Measurements from ENCODE around the gene HCN4.

The HCN4 gene

DNA sequence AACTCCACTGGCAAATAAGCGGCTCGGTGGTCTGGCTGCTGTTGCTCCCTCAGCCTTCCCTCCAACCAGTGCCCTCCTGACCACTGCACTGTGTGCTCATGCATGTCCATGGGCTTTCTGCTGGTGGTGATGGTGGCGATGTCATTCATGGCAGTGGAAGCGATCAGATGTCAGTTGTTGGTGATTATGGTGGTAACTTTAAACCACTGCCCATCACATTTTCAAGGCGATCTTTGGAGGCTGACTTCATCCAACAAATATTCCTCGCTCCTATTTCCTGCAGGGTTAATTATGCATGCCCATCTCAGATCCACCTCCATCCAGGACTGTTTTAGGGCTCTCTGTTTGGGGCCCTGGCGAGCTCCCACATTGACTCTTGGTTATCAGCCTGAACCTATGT, 13.4 kb upstream of the HCN4 start:
- in situ Hi-C loops (cut with HindIII; ENCODE audit: low sequenced_read_pairs): no loop called here

DNA sequence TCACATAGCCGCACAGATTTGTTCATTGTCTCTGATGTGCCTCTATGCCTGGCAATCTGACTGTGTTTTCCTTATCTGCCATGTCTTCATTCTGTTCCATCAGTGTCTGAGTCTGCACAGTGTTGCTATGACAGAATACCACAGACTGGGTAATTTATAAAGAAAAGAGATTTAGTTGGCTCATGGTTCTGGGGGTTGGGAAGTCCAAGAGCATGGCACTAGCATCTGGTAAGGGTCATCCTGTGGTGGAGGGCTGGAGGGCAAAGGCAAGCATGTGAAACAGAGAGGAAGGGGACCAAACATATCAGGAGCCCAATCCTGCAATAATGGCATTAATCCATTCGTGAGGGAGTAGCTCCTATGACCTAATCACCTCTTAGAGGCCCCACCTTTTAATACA, 11.9 kb upstream of the HCN4 start:
- in situ Hi-C loops (cut with HindIII; ENCODE audit: low sequenced_read_pairs): no loop called here

DNA sequence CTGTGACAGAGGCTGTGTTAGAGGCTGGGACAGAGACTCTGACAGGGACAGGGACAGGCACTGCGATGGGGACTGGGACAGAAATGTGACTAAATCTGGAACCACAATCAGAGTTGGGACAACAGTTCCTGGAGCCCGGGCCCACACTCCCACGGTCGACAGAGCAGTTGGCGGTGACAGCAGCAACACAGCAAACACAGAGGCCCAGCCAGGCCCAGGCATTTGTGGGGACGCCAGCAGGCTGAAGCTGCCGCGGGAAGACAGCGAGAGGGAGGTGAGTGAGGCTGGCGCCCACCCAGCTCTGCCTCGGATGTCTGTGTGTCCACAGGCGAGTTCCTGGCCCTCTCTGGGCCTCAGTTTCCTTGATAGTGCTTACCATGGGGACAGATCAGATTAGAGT, 9.3 kb upstream of the HCN4 start:
- in situ Hi-C loops (cut with HindIII; ENCODE audit: low sequenced_read_pairs): no loop called here

DNA sequence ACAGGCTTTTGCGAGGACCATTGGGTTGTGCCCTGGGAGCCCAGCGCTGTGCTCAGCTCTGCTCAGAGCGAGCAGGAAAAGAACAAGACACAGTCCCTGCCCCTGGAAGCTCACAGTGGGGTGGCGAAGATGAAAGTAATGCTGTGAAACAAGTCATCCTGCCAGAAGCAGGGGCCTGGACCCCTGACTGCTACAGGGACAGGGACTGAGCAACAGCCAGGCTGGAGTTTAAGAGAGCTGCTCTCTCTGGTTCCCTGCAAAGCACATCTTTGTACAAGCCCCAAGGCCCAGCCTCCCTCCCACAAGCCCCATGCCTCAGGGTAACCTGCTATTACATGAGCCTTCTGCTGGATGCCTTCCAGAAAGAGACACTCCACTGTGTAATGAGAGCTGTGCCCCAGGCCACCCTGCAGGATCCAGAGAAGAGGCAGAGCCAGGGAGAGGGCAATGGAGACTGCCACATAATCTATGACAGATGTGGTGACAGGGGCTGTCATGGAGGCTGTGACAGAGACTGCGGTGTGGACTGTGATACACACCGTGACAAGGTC, 7.1 kb upstream of the HCN4 start:
- in situ Hi-C loops (cut with HindIII; ENCODE audit: low sequenced_read_pairs): no loop called here

DNA sequence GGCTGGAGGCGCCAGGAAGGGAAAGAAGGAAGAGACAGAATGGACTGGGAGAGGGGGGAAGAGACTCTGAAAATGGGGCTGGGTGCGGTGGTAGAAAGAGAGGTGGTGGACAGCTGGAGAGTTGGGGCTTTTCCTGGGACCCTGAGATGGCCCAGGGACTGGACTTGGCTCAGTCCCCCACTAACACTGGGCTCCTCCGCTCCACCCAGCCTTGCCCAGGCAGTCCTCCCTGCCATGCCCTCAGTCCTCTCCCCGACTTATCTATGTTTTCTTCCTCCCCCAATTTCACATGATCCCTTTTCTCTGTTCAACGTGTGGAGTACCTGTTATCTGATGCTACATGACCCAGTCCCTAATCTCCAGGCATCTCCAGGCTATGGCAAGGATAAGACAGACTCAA, 6.3 kb upstream of the HCN4 start:
- in situ Hi-C loops (cut with HindIII; ENCODE audit: low sequenced_read_pairs): no loop called here

DNA sequence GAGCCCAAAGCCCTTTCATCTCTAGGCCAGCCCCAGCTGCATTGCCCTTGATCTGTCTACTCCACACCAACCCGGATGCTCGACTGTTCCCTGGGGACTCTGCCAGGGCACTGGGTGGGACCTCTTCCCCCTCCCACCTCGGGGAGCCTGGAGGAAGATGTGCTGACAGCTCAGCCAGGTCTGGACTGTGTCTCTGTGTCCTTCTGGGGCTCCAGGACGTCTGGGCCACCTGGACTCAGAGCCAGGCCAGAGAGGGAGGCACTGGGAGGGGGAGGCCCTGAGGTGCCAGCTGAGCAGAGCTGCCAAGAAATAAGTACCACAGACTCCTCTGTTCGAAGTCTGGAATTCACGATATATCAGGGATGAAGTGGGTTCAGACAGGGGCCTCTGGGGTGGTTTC, 5.8 kb upstream of the HCN4 start:
- in situ Hi-C loops (cut with HindIII; ENCODE audit: low sequenced_read_pairs): no loop called here

DNA sequence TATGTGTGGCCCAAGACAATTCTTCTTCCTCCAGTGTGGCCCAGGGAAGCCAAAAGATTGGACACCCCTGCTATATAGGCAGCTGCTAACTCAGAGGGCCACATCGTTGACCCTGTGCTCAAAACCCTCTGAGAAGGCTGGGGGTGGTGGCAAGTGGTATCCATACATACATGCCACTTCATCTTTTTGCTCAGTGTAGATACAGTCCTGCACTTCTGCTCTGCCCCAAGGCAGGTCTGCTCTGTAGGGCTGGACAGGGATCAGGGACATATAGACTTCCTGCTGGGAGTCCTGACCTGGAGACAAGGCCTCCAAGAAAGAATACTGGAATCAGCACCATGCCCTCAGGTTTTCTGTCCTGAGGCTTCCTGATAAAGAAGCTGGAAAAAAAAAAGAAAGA, 4.5 kb upstream of the HCN4 start:
- in situ Hi-C loops (cut with HindIII; ENCODE audit: low sequenced_read_pairs): no loop called here

DNA sequence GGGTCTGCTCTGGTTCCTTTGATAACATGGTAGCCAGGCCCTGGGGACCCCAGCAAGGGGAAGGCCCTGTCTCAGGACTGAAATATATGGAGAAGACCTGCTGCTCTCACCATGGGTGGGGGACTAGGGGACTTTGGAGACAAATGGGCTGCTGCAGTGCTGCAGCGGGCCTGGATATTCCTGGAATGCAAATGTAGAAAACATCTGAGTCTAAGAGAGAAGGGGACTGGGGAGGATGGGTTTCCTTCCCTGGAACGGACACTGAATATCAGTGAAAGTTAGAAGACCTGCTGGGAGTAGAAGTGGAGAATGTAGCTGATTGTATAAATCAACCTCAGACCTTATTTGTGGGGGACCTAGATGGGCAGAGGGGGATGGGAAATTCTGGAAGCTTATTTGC, 3.1 kb upstream of the HCN4 start:
- in situ Hi-C loops (cut with HindIII; ENCODE audit: low sequenced_read_pairs): no loop called here

DNA sequence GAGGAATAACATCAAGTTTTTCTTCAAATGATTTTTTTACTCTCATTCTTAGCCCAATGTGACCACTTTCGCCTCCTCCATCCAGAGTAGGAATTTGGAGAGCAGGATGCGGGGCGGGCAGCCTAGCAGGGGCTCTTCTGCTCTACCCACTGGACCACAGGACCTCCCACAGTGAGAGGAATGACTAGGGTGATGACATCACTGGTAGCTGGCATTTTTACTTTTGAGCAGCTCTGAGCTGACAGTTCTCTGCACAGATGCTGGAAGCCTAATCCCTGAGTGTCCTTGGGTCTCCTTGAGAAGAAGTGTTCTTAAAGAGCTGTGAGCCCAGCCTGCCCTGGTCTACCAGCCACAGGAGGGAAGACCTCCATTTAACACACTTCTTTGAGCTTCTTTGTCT, 1.4 kb upstream of the HCN4 start:
- in situ Hi-C loops (cut with HindIII; ENCODE audit: low sequenced_read_pairs): no loop called here

DNA sequence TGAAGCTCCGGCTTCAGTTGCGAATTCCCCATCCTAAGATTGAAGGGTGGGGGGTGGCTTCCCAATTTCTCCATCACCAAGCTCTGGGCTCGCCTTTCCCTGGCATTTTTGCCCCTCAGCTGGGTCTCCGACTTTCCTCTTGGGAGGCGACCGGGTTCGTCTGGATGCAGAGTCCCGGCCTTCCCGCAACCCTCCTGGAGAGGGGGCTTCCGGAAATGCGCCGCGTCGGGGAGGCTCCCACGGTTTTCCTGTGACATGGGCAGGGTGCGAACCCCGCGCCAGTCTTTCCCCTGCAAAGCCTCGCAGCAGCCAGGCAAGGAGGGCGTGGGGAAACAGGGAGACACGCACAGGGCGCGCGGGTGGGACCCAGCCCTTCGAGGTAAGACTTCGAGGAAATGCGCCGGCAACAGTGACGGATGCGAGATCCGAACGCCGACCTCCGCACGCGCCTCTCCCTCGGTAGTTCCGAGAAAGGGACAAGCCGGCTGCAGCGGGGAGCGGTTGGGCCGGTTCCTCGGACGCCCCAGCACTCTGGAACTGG, 466 bp upstream of the HCN4 start:
- in situ Hi-C loops (cut with HindIII; ENCODE audit: low sequenced_read_pairs): no loop called here

DNA sequence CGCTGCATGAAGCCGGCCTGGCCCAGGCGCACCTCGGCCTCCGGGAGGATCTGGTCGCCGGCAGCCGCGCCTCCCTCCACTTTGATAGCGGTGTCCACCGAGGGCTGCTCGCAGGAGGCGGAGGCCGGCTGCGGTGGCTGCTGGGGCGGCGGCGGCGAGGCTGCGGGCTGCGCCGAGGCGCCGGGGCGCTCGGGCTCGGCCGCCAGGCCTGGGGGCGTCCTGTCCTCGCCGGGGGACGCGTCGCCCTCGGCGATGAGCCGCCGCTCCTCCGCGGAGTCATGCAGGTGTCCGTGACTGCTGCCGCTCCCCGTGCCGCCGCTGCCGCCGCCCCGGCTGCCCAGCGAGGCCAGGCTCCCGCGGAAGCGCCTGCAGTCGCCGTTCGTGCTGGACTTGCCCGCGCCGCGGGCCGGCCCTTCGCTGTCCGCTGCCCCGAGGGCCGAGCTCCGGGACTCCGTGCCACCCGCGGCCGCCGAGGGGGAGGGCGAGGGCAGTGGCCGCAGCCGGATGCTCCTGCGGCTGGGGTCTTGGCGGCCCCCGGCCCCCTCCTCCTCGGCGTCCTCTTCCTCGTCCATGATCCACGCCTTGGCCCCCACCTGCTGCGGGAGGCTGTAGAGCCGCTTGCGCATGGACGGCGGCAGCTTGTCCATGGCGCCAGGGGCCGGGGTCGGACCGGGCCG, 996 bp downstream of the HCN4 start:
- in situ Hi-C loops (cut with HindIII; ENCODE audit: low sequenced_read_pairs): no loop called here

DNA sequence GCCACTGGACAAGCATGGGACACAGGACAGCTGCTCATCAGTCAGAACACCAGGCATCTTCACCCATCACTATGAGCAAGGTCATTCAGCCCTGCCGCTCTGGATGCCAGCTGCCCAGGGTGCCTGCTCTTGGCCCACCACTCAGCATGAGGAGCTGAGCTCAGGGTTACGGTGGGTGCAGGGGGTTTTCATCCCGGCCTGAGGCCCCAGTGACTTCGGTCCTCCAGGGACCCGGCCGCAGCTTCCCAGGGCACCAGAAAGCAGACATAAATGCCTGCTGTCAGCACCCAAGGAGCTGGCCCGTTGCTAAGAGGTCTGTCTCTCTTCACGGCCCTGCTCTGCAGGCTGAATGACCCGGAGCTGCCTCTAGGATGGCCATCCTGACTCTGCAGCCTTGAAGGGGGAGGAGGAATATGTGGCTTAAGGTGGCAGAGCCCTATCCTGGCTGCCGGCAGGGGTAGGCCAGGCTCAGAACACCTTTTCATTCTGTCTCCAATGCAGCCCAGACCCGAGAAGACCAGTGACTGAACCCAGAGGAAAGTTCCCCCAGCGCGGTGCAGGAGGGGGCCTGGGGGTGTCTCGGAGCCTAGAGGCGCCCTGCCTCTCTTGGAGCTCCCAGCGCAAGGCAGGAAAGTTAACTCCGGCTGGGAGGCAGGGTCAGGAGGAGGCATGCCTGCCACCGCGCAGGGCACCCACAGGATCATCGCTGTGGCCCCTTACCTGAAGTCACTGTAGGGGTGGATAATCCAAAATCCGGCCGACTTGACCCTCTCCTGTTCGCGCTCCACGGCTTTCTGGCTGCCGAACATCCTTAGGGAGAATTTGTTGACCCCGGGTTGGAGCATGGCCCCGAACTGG, 1.8 kb downstream of the HCN4 start:
- in situ Hi-C loops (cut with HindIII; ENCODE audit: low sequenced_read_pairs): no loop called here

DNA sequence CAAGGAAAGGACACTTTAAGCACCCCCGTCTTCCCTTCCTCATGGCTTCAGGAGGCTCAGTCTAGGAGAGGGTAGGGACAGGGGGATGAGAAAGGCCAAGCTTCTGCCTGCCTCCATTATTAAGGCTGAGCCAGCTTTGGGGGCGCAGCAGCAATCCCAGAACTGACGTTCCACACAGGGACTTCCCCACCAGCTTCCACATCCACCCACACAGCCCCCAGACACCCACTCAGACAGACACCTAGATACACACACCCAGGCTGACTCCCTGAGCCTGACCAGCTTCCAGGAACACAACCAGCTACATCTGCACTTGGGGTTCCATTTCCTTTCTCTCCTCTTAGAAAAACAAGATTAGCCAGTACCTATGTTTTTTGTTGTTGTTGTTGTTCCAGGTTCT, 4.7 kb downstream of the HCN4 start:
- in situ Hi-C loops (cut with HindIII; ENCODE audit: low sequenced_read_pairs): no loop called here

DNA sequence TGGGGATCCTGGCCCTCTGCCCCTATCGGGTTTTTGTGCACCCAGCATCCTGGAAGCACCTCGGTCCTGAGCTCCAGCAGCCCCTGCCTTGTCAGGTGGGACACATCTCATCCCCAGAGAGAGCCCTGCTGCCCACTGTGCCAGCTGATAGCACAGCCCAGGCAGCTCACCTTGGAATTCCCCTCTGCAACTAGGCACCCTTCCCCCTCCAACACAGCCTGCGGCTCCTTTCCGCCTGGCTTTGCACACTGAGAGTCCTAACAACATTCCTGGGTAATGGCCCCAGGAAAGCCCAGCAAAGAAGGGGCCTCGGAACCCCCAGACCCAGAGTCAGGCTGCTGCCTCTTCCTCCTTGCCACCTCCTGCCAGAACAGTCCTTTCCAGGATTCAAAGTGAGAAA, 5.9 kb downstream of the HCN4 start:
- in situ Hi-C loops (cut with HindIII; ENCODE audit: low sequenced_read_pairs): no loop called here

DNA sequence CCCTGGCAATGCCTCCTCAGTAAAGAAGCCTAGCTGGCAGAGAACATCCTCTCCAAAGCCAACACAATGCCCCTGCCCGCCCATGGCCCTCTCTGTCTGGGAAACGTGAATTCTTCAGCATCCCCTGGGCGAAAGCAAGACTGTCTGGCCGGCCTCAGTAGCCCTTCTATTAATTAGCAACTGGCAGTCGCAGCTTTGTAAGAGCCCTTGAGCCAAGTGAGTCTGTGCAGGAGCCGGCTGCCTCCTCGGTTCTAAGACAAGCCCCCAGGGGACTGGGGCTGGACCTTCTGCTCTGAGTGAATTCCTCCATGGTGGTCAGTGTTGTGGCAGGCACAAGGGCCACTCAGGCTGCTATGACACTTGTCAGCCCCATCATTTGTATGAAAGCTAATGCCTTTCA, 7.4 kb downstream of the HCN4 start:
- in situ Hi-C loops (cut with HindIII; ENCODE audit: low sequenced_read_pairs): no loop called here

DNA sequence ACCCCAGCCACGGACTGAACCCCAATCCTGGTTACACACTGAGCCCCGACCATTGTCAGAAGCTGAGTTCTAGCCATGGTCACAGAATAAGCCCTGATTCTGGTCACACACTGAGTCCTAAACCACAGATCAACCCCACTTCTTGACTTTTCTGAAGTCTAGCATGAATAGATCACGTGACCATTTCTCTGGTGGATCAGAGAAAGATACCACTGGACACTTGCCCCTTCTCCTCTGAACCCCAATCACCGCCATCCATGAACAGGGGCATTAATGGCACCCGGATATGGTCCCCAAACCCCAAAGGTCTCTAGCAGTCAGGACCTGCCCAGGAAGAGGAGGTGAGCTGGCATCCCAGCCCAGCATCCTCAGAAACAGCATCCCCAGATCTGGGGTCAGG, 9.1 kb downstream of the HCN4 start:
- in situ Hi-C loops (cut with HindIII; ENCODE audit: low sequenced_read_pairs): no loop called here

DNA sequence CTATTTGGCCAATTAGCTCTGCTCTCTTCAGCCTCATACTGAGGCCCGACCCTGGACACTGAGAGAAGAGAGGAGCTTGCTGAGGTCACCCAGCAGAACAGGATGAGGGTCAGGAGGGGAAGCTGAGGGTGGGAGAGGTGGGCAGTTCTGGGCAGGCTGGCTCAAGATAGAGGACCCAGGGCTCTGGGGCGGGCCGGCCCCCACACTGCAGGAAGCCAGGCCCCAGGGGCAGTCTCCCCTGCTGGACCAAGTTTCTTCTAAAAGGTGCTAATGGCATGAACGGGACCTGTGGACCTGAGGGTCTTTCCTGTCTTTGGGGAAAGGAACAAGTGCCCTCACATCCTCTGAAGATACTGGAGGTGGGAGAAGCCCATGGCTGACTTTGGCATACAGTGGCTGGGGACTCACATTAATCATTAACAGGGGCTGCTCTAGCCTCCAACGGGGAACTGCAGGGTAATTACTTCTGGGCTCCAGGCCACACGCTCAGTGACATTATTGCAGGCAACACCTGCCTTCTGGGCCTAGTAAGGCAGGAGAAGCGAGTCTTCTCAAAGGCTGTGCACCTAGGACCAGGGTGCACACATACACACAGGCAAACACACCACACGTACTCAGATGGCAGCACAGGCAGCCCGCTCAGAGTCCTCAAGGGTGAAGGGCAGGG, 10.6 kb downstream of the HCN4 start:
- in situ Hi-C loops (cut with HindIII; ENCODE audit: low sequenced_read_pairs): no loop called here

DNA sequence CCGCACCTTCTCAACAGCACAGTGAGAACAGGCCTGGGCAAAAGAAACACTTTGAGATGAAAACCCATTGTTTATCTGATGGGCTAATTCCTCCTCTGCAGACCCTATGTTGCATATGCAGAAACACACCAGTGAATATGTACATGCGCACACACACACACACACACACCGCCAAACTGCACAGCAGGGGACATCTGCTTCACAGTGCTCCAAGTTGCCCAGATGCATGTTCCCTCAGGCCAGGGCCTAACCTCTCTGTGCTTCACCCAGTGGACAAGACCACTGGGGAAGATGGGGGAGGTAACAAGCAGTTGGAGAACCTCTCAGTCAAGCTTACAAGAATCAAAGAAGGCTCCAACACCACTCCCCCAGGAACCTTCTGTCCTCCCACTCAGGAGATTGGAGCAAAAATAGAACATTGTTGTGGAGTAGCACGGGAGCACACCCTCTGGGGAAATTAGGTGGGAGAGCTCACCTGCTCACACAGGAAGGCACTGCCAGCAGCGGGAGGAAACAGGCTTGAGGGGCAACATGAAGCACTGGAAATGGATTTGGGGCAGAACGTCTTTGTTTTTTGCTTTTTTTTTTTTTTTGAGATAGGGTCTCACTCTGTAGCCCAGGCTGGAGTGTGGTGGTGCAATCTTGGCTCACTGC, 13.0 kb downstream of the HCN4 start:
- in situ Hi-C loops (cut with HindIII; ENCODE audit: low sequenced_read_pairs): no loop called here

DNA sequence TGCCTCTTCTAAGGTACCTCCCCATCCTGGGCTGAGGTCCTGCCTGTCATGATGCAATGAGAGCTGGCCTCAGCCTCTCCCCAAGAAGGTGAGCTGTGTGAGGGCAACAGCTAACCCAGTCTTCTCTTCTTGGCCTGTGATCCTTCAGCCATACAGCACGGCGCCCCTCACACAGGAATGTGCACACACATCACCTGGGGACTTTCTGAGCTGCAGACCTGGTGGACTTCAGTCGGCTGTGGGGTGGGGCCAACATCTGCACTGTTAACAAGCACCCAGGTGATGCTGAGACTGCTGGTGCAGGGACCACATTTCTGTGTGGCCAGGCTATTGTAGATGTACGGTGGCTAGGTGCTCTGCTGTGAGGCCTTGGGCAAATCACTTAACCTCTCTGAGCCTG, 14.5 kb downstream of the HCN4 start:
- in situ Hi-C loops (cut with HindIII; ENCODE audit: low sequenced_read_pairs): no loop called here

DNA sequence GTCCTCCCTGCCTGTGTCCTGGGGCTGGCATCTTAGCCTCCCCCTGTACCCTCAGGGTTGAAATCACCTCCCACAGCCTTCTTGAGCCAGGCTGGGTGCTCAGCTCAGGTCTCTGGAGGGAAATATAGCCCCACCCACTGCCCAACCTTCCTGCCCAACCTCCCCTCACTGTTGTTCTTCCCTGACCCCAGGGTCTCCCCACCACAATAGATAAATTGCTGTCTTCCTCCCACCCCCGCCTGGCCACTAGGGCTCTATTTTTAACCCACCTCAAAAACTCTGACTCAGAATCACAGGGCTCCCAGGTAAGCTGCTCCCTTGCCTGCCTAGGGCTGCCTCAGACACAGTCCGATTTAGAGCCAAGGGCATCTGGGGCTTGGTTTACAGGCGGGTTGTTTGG, 15.0 kb downstream of the HCN4 start:
- in situ Hi-C loops (cut with HindIII; ENCODE audit: low sequenced_read_pairs): no loop called here

DNA sequence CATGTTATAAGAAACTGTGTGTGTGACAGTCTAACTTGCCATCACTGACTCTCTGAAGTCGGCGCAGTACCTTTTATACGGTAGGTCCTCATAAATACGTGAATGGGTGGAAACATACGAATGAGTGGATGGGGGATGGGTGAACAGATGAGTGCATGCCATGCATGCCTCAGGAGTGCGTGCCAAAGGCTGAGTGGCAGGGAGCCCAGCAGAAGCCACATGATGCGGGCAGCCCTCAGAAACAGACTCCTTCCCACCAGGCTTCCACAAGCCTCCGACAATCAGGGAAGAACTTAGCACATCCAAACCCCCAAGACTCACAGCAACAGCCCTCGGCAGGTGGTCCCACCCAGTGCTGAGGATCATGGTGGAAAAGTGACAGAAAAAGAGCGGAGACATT, 16.7 kb downstream of the HCN4 start:
- in situ Hi-C loops (cut with HindIII; ENCODE audit: low sequenced_read_pairs): no loop called here
